MCF 10A (cell line): ENCODE data around the gene ARSI. TPM values are rescaled to one million over a fixed set of nuclear protein-coding genes. Genes with fewer than 3 reads are reported as not detected.

Source experiments
- BruUV-seq: library from RNA; stranded (reverse); fragments of 400-500 nt; replicated peaks from 2 replicates; lab custom pipeline; 2021; lab: Mats Ljungman, UMichigan
- CTCF ChIA-PET: fragments of 300-600 bp; sonication (Branson Sonifier 250); formaldehyde crosslinking; extraction: SDS; loops from one replicate; lab custom pipeline; 2021; ENCODE audit warnings: antibody characterized with exemption, inconsistent platforms; lab: Yijun Ruan, JAX
- POLR2A ChIA-PET: fragments of 300-600, 350-650 bp; sonication (Branson Sonifier 250); formaldehyde crosslinking; extraction: SDS; loops from one replicate; lab custom pipeline; 2020; ENCODE audit warnings: antibody characterized with exemption, inconsistent platforms; lab: Yijun Ruan, JAX
- DNase-seq: peaks from one replicate; pipeline ENCODE4 v3.0.0-alpha.2; 2018; ENCODE audit not compliant: unreplicated experiment
- H3K27ac Mint-ChIP-seq: one replicate; pipeline ENCODE4 v1.8.0; 2022; ENCODE audit warnings: mild to moderate bottlenecking, low read depth, mixed read lengths; ENCODE audit not compliant: unreplicated experiment
- H3K27me3 Mint-ChIP-seq: one replicate; pipeline ENCODE4 v1.8.0; 2022; ENCODE audit warnings: mixed read lengths; ENCODE audit not compliant: insufficient read depth, unreplicated experiment
- H3K36me3 Mint-ChIP-seq: one replicate; pipeline ENCODE4 v1.8.0; 2022; ENCODE audit warnings: mild to moderate bottlenecking, moderate library complexity, mixed read lengths; ENCODE audit not compliant: insufficient read depth, unreplicated experiment
- H3K4me1 Mint-ChIP-seq: one replicate; pipeline ENCODE4 v1.8.0; 2022; ENCODE audit warnings: mixed read lengths; ENCODE audit not compliant: insufficient read depth, unreplicated experiment
- H3K4me3 Mint-ChIP-seq: one replicate; pipeline ENCODE4 v1.8.0; 2022; ENCODE audit warnings: mild to moderate bottlenecking, moderate library complexity, mixed read lengths; ENCODE audit not compliant: unreplicated experiment
- H3K9me3 Mint-ChIP-seq: one replicate; pipeline ENCODE4 v1.8.0; 2022; ENCODE audit warnings: mixed read lengths; ENCODE audit not compliant: unreplicated experiment
- CTCF ChIP-seq: fragments of 200-600 bp; IDR thresholded peaks from one replicate; pipeline ENCODE4 v1.8.0; 2022; ENCODE audit warnings: antibody characterized with exemption, mild to moderate bottlenecking; ENCODE audit not compliant: unreplicated experiment
- intact Hi-C: fragments of 100-400 bp; cut with micrococcal nuclease; formaldehyde crosslinking; loops from 2 replicates; pipeline ENCODE4 v1.14.1; 2022
- total RNA-seq: library from RNA; stranded (reverse); gene quantifications from 2 replicates; pipeline ENCODE4 v1.2.3, GENCODE V29; 2022

Gene ARSI
- total RNA-seq, 1 experiment from 2014 or later: 0.19 TPM

GRCh38 chr5:150294551-150295071, 8.1 kb downstream of the ARSI start:
- peaks cover 13% of the 10 kb centered on the region for H3K36me3 Mint-ChIP-seq
- ChIA-PET POLR2A (interaction anchor here (0.8 to 4.1 kb wide), 5 partner anchors 19 to 111 kb away, joined by 3 to 49 read pairs (median 6); no protein-coding TSS in a partner anchor), CTCF (interaction anchor here (1.1 to 7.8 kb wide), 3 partner anchors 22 to 55 kb away, joined by 3 to 63 read pairs (median 3); no protein-coding TSS in a partner anchor)
- no peak overlapping the region for H3K4me3 Mint-ChIP-seq
- no peaks in the 10 kb centered on the region for H3K27me3 Mint-ChIP-seq
- H3K9me3 Mint-ChIP-seq: no peaks in the 10 kb centered on the region
- TF ChIP-seq CTCF: no peak
- H3K4me1 Mint-ChIP-seq: peaks cover 32% of the 10 kb centered on the region
- no TSS peak for BruUV-seq
- DNase-seq: no peak
- H3K27ac Mint-ChIP-seq: no peak overlapping the region
- intact Hi-C loops: loop anchor here (2.0 kb wide), 2 partner anchors 30 to 56 kb away; no protein-coding TSS in a partner anchor

- H3K4me1 Mint-ChIP-seq: peaks cover 19% of the 10 kb centered on the region
- intact Hi-C loops: no loop called here
- POLR2A ChIA-PET: no interaction called here
- H3K36me3 Mint-ChIP-seq: peaks cover 13% of the 10 kb centered on the region
- H3K4me3 Mint-ChIP-seq: no peak overlapping the region
- CTCF ChIA-PET: no interaction called here
- no TSS peak for BruUV-seq
- DNase-seq: no peak
- no peak for TF ChIP-seq CTCF
- H3K27me3 Mint-ChIP-seq: no peaks in the 10 kb centered on the region
- H3K27ac Mint-ChIP-seq: no peak overlapping the region
- H3K9me3 Mint-ChIP-seq: no peaks in the 10 kb centered on the region
These were observed 9.4 kb downstream of the ARSI start for GRCh38 chr5:150293091-150293941.

- TF ChIP-seq CTCF: no peak
- no peaks in the 10 kb centered on the region for H3K27me3 Mint-ChIP-seq
- ChIA-PET CTCF (no interaction called here), POLR2A (interaction anchor here (1.1 kb wide), 1 partner anchor 58 kb away, joined by 3 read pairs; no protein-coding TSS in a partner anchor)
- H3K4me1 Mint-ChIP-seq: peaks cover 19% of the 10 kb centered on the region
- DNase-seq: no peak
- intact Hi-C loops: no loop called here
- BruUV-seq: no TSS peak
- no peaks in the 10 kb centered on the region for H3K9me3 Mint-ChIP-seq
- no peak overlapping the region for H3K4me3 Mint-ChIP-seq
- H3K27ac Mint-ChIP-seq: no peak overlapping the region
- H3K36me3 Mint-ChIP-seq: peaks cover 13% of the 10 kb centered on the region
These were observed 11.0 kb downstream of the ARSI start for GRCh38 chr5:150291388-150292385.
